ENCODE data around the gene GALNTL6.

The GALNTL6 gene

DNA sequence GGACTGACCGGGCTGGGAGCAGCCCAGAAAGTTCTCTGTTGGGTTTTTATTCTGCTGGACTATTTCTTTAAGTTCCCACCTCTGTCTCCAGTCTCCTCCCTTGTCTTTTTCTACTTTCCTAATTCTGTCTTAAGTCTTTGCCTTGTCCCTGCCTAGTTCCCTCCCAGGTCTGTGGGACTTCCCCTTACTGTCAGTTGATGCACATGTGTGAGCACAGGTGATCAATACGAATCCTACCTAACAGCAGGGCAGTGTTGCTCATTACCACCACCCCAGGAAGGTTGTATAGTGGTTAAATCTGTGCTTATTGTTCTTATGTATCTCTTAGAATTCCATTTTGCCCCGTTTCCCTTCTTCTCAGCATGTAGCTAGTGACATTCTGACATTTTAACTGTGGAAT is 62.1 kb downstream of the GALNTL6 start:
- DNase-seq (ENCODE audit: low read depth), result no peak
- no peak overlapping the region for H3K4me3 ChIP-seq (ENCODE audit: low read depth, low read length)
- TF ChIP-seq, protein P1, sequence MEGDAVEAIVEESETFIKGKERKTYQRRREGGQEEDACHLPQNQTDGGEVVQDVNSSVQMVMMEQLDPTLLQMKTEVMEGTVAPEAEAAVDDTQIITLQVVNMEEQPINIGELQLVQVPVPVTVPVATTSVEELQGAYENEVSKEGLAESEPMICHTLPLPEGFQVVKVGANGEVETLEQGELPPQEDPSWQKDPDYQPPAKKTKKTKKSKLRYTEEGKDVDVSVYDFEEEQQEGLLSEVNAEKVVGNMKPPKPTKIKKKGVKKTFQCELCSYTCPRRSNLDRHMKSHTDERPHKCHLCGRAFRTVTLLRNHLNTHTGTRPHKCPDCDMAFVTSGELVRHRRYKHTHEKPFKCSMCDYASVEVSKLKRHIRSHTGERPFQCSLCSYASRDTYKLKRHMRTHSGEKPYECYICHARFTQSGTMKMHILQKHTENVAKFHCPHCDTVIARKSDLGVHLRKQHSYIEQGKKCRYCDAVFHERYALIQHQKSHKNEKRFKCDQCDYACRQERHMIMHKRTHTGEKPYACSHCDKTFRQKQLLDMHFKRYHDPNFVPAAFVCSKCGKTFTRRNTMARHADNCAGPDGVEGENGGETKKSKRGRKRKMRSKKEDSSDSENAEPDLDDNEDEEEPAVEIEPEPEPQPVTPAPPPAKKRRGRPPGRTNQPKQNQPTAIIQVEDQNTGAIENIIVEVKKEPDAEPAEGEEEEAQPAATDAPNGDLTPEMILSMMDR (conservative IDR thresholded peaks at IDR 0.05; ENCODE audit: low read depth, low read length), result no peak

- no peak overlapping the region for H3K4me3 ChIP-seq (ENCODE audit: low read depth, low read length)
- DNase-seq (ENCODE audit: low read depth), result no peak
- TF ChIP-seq, protein P1 (conservative IDR thresholded peaks at IDR 0.05; ENCODE audit: low read depth, low read length), result no peak
Observed at GRCh38 chr4:171876636-171877035, 63.4 kb downstream of the GALNTL6 start.

DNA sequence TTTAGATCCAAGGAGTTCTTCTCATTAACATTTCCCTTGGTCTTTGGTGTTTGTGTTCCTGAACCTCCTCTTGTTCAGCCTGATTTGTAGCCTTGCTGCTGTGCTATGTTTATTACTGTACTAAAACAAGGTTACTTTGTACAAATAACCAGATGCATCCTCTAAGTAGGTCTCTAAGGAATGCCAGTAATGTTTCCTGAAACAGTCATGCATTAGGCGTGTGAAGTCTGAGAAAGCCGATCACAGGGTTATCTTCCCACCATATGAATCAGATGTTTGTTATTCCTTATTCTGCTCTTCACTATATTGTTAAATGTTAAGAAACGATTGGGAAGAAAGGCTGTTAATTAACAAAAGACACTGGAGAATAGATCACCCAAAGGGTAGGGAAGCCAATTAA is 66.9 kb downstream of the GALNTL6 start:
- peak; percentile 97 for DNase-seq (ENCODE audit: low read depth)
- no peak overlapping the region for H3K4me3 ChIP-seq (ENCODE audit: low read depth, low read length)
- TF ChIP-seq, protein P1 (conservative IDR thresholded peaks at IDR 0.05; ENCODE audit: low read depth, low read length), result no peak

DNA sequence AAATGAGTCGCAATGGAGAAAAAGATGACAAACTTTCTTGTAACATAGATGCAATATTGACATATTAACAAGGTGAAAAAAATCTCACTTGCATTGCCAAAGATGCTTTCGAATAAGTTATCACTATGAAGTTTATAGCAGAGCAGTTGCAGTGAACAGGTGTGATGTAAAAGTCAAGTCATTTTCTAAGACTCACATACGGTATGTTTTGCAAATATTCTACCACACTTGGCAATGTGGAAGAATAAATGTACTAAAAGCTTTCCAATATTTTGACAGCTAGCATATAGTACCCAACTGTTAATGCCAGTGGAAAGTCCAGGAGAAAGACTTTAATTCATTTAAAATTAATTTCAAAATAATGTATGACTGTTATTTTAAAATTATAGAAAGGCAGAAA is 76.5 kb downstream of the GALNTL6 start:
- H3K4me3 ChIP-seq (ENCODE audit: low read depth, low read length), result no peak overlapping the region
- no peak for DNase-seq (ENCODE audit: low read depth)
- TF ChIP-seq, protein P1 (conservative IDR thresholded peaks at IDR 0.05; ENCODE audit: low read depth, low read length), result no peak

- peak; percentile 15 for DNase-seq (ENCODE audit: low read depth)
- TF ChIP-seq, protein P1 (conservative IDR thresholded peaks at IDR 0.05; ENCODE audit: low read depth, low read length), result peak; percentile 14
- no peak overlapping the region for H3K4me3 ChIP-seq (ENCODE audit: low read depth, low read length)
Observed at GRCh38 chr4:171891038-171891437, 77.8 kb downstream of the GALNTL6 start.

GRCh38 chr4:171896426-171896825 is 83.2 kb downstream of the GALNTL6 start:
- no peak overlapping the region for H3K4me3 ChIP-seq (ENCODE audit: low read depth, low read length)
- TF ChIP-seq, protein P1 (conservative IDR thresholded peaks at IDR 0.05; ENCODE audit: low read depth, low read length), result no peak
- no peak for DNase-seq (ENCODE audit: low read depth)

GRCh38 chr4:171919314-171919713 is 106.1 kb downstream of the GALNTL6 start:
- H3K4me3 ChIP-seq (ENCODE audit: low read depth, low read length), result no peak overlapping the region
- TF ChIP-seq, protein P1 (conservative IDR thresholded peaks at IDR 0.05; ENCODE audit: low read depth, low read length), result no peak
- DNase-seq (ENCODE audit: low read depth), result no peak
